GM23338 (cell line): Measurements from ENCODE around the gene TNFSF13B.

ENCODE experiments used
- POLR2AphosphoS5 ChIP-seq: IDR thresholded peaks from 2 replicates; pipeline ENCODE4 v1.6.1; 2016; ENCODE audit warnings: antibody characterized with exemption, low read depth
- TF ChIP-seq, protein P1 (sequence below), 2 experiments: fragments of 200-600 bp in 1 of 2; sonication (generic) in 1 of 2; conservative IDR thresholded peaks; 2 replicates each; pipeline versions ENCODE4 v1.5.1 to v1.6.1; 2016 to 2017; ENCODE audit warnings: antibody characterized with exemption in 2 of 2, low read depth in 2 of 2, mild to moderate bottlenecking in 2 of 2, moderate library complexity in 1 of 2

DNA sequence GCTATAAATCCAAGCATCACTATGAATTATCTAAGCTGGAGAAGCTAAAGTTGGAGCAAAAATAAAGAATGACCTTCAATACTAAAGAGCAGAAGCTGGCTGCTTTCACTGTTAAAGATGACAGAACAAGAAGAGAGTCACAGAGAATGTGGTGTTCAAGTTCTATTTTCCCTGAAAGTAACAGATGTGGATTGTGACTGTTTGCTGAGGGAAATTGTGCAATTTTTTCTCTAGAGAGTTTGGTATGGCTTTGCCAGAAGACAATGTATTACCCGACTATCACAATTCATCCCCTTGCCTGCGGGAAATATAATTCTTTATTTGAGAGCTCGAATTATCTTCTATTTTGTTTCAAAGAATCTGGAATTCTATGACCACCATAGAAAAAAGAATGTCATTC, 83.1 kb downstream of the TNFSF13B start:
- TF ChIP-seq POLR2AphosphoS5 = no peak
- TF ChIP-seq, protein P1, sequence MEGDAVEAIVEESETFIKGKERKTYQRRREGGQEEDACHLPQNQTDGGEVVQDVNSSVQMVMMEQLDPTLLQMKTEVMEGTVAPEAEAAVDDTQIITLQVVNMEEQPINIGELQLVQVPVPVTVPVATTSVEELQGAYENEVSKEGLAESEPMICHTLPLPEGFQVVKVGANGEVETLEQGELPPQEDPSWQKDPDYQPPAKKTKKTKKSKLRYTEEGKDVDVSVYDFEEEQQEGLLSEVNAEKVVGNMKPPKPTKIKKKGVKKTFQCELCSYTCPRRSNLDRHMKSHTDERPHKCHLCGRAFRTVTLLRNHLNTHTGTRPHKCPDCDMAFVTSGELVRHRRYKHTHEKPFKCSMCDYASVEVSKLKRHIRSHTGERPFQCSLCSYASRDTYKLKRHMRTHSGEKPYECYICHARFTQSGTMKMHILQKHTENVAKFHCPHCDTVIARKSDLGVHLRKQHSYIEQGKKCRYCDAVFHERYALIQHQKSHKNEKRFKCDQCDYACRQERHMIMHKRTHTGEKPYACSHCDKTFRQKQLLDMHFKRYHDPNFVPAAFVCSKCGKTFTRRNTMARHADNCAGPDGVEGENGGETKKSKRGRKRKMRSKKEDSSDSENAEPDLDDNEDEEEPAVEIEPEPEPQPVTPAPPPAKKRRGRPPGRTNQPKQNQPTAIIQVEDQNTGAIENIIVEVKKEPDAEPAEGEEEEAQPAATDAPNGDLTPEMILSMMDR (conservative IDR thresholded peaks at IDR 0.05; ENCODE audit: low read depth in 2 of 2) = no peak
